K562 (cell line): ENCODE results near the gene ITGB2. TPM values are rescaled to one million over a fixed set of nuclear protein-coding genes. Genes with fewer than 3 reads are reported as not detected.

Experiments used
- DEAF1 ChIP-seq: fragments of 450-650 bp; formaldehyde crosslinking; IDR thresholded peaks from 2 replicates; pipeline ENCODE4 v1.4.0; 2020; ENCODE audit warnings: mild to moderate bottlenecking, moderate library complexity
- ELF2 ChIP-seq: fragments of 250-450 bp; sonication (Bioruptor Pico); IDR thresholded peaks from 2 replicates; pipeline ENCODE4 v1.5.0; 2021; ENCODE audit warnings: mild to moderate bottlenecking
- ESRRA ChIP-seq: fragments of 450-650 bp; IDR thresholded peaks from 2 replicates; pipeline ENCODE4 v1.6.1; 2014; ENCODE audit warnings: low read depth, mild to moderate bottlenecking, moderate library complexity, borderline replicate concordance
- FOXK2 ChIP-seq, 2 experiments: fragments of 450-650 bp; IDR thresholded peaks in 1 of 2; conservative IDR thresholded peaks in 1 of 2; 2 replicates each; pipeline ENCODE4 v1.6.1; 2016; ENCODE audit warnings: low read depth in 2 of 2, mild to moderate bottlenecking in 1 of 2
- MAFG ChIP-seq: fragments of 450-650 bp; conservative IDR thresholded peaks from 2 replicates; pipeline ENCODE4 v1.6.1; 2016; ENCODE audit warnings: missing genetic modification characterization, missing compliant biosample characterization
- POLR2AphosphoS5 ChIP-seq: IDR thresholded peaks from 2 replicates; pipeline ENCODE4 v1.6.1; 2011; ENCODE audit warnings: mild to moderate bottlenecking, low read depth, low read length, moderate library complexity; ENCODE audit not compliant: control insufficient read depth, insufficient read depth
- SIN3A ChIP-seq, 2 experiments: fragments of 150-350 bp in 1 of 2; IDR thresholded peaks; 2 replicates each; pipeline ENCODE4 v1.6.1; 2011 to 2016; ENCODE audit warnings: borderline replicate concordance in 2 of 2, low read depth in 2 of 2, low read length in 2 of 2, mild to moderate bottlenecking in 2 of 2, moderate library complexity in 2 of 2; ENCODE audit not compliant: control insufficient read depth in 1 of 2
- ZNF12 ChIP-seq: sonication (generic); formaldehyde crosslinking; IDR thresholded peaks from 2 replicates; pipeline ENCODE4 v1.4.0; 2020; ENCODE audit warnings: mild to moderate bottlenecking, missing genetic modification reagents
- ZNF175 ChIP-seq: fragments of 200-800 bp; sonication (Bioruptor generic); IDR thresholded peaks from 2 replicates; pipeline ENCODE4 v1.6.1; 2016; ENCODE audit warnings: low read depth, mild to moderate bottlenecking, missing genetic modification characterization, missing compliant biosample characterization
- ZNF24 ChIP-seq: fragments of 450-650 bp; IDR thresholded peaks from 2 replicates; pipeline ENCODE4 v1.6.1; 2016
- polyA plus RNA-seq, 8 experiments: library from polyadenylated mRNA; depleted of rRNA in 4 of 8; stranded (reverse) in 5 of 8; unstranded in 3 of 8; fragments of >200 nt; fragmentation: Nextera tagmentation in 2 of 8; fragmentation: Illumina TruSeq in 1 of 8; extraction: Ambion mirVana in 2 of 8; extraction: Trizol in 1 of 8; gene quantifications; 2 replicates each; pipeline versions ENCODE4 v1.2.1 to v1.2.3, GENCODE V29; 2011 to 2014; ENCODE audit warnings: inconsistent platforms in 1 of 8, missing spikeins in 1 of 8
- total RNA-seq, 7 experiments: library from RNA; depleted of rRNA in 6 of 7; stranded (reverse); fragments of >200 nt in 6 of 7; fragmentation: Illumina TruSeq in 2 of 7; extraction: Trizol in 2 of 7; gene quantifications; 2 replicates each; pipeline versions ENCODE4 v1.2.1 to v1.2.3, GENCODE V29; 2011 to 2021; ENCODE audit warnings: low replicate concordance in 1 of 7
- TF ChIP-seq, protein P1 (sequence below): fragments of 450-650 bp; formaldehyde crosslinking; conservative IDR thresholded peaks from 2 replicates; pipeline ENCODE4 v1.4.0; 2022; ENCODE audit warnings: mild to moderate bottlenecking, missing genetic modification characterization
- TF ChIP-seq, protein P2 (sequence below): IDR thresholded peaks from 2 replicates; pipeline ENCODE4 v1.6.1; 2011; ENCODE audit warnings: borderline replicate concordance, low read depth, mild to moderate bottlenecking, moderate library complexity, low read length; ENCODE audit not compliant: insufficient read depth, poor library complexity, severe bottlenecking
- TF ChIP-seq, protein P3 (sequence below): fragments of 250-450 bp; sonication (Bioruptor Pico); IDR thresholded peaks from 2 replicates; pipeline ENCODE4 v1.9.0; 2021; ENCODE audit warnings: mild to moderate bottlenecking
- TF ChIP-seq, protein P4 (sequence below): fragments of 450-650 bp; IDR thresholded peaks from 2 replicates; pipeline ENCODE4 v1.6.1; 2018; ENCODE audit warnings: mild to moderate bottlenecking, low read depth; ENCODE audit not compliant: partially characterized antibody
- TF ChIP-seq, protein P5 (sequence below): fragments of 450-650 bp; IDR thresholded peaks from 2 replicates; pipeline ENCODE4 v1.6.1; 2016; ENCODE audit warnings: low read depth, mild to moderate bottlenecking, moderate library complexity
- TF ChIP-seq, protein P6 (sequence below): fragments of 250-450 bp; sonication (Bioruptor Pico); IDR thresholded peaks from 2 replicates; pipeline ENCODE4 v1.5.0; 2021; ENCODE audit warnings: mild to moderate bottlenecking, moderate library complexity

The ITGB2 gene
- total and polyA plus RNA-seq, 9 of the 15 experiments (the other 6 are each of a cell fraction or from before 2014, with no cell fraction given) = 0.07 to 1.3 (median 0.51) TPM; not detected in 2

DNA sequence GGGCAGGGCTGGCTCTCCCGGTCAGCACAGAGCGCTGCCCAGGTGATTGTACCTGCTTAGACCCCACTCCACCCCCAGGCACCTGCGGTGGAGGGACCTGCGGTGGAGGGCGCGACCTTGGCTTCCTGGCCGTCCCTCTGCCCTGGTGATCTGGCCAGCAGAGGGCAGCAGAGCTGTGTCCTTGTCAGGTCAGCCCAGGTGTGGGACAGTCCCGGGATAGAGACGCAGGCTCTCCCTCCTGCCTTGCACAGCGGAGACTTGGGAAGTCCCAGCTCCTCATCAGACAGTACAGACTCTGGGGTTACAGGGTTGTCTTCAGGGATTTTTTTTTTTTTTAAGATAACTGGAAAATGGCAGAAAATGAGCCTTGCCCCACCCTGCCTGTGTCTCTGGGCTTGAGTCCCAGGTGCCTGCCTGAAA, 29.1 kb upstream of the ITGB2 start (continued):
- TF ChIP-seq, protein P1, sequence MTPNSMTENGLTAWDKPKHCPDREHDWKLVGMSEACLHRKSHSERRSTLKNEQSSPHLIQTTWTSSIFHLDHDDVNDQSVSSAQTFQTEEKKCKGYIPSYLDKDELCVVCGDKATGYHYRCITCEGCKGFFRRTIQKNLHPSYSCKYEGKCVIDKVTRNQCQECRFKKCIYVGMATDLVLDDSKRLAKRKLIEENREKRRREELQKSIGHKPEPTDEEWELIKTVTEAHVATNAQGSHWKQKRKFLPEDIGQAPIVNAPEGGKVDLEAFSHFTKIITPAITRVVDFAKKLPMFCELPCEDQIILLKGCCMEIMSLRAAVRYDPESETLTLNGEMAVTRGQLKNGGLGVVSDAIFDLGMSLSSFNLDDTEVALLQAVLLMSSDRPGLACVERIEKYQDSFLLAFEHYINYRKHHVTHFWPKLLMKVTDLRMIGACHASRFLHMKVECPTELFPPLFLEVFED (CRISPR knock-in tag) = no peak
- no peak for TF ChIP-seq ZNF24
- TF ChIP-seq, protein P2, sequence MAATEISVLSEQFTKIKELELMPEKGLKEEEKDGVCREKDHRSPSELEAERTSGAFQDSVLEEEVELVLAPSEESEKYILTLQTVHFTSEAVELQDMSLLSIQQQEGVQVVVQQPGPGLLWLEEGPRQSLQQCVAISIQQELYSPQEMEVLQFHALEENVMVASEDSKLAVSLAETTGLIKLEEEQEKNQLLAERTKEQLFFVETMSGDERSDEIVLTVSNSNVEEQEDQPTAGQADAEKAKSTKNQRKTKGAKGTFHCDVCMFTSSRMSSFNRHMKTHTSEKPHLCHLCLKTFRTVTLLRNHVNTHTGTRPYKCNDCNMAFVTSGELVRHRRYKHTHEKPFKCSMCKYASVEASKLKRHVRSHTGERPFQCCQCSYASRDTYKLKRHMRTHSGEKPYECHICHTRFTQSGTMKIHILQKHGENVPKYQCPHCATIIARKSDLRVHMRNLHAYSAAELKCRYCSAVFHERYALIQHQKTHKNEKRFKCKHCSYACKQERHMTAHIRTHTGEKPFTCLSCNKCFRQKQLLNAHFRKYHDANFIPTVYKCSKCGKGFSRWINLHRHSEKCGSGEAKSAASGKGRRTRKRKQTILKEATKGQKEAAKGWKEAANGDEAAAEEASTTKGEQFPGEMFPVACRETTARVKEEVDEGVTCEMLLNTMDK = peak; percentile 44
- TF ChIP-seq, protein P3, sequence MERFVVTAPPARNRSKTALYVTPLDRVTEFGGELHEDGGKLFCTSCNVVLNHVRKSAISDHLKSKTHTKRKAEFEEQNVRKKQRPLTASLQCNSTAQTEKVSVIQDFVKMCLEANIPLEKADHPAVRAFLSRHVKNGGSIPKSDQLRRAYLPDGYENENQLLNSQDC (CRISPR knock-in tag) = no peak
- TF ChIP-seq ELF2 = no peak
- TF ChIP-seq POLR2AphosphoS5 = no peak
- no peak for TF ChIP-seq MAFG (tag)
- TF ChIP-seq, protein P4, sequence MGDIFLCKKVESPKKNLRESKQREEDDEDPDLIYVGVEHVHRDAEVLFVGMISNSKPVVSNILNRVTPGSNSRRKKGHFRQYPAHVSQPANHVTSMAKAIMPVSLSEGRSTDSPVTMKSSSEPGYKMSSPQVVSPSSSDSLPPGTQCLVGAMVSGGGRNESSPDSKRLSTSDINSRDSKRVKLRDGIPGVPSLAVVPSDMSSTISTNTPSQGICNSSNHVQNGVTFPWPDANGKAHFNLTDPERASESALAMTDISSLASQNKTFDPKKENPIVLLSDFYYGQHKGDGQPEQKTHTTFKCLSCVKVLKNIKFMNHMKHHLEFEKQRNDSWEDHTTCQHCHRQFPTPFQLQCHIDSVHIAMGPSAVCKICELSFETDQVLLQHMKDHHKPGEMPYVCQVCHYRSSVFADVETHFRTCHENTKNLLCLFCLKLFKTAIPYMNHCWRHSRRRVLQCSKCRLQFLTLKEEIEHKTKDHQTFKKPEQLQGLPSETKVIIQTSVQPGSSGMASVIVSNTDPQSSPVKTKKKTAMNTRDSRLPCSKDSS = no peak
- TF ChIP-seq ZNF12 (CRISPR knock-in tag) = no peak
- no peak for TF ChIP-seq FOXK2 (conservative IDR thresholded peaks at IDR 0.05 in 1 of 2, IDR thresholded peaks at IDR 0.05 in 1 of 2; ENCODE audit: low read depth in 2 of 2)
- no peak for TF ChIP-seq SIN3A (IDR thresholded peaks at IDR 0.05; ENCODE audit: borderline replicate concordance in 2 of 2, control insufficient read depth in 1 of 2, low read depth in 2 of 2, low read length in 2 of 2)
- peak; percentile 82 for TF ChIP-seq DEAF1 (CRISPR knock-in tag)
- TF ChIP-seq, protein P5, sequence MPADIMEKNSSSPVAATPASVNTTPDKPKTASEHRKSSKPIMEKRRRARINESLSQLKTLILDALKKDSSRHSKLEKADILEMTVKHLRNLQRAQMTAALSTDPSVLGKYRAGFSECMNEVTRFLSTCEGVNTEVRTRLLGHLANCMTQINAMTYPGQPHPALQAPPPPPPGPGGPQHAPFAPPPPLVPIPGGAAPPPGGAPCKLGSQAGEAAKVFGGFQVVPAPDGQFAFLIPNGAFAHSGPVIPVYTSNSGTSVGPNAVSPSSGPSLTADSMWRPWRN = no peak
- TF ChIP-seq, protein P6, sequence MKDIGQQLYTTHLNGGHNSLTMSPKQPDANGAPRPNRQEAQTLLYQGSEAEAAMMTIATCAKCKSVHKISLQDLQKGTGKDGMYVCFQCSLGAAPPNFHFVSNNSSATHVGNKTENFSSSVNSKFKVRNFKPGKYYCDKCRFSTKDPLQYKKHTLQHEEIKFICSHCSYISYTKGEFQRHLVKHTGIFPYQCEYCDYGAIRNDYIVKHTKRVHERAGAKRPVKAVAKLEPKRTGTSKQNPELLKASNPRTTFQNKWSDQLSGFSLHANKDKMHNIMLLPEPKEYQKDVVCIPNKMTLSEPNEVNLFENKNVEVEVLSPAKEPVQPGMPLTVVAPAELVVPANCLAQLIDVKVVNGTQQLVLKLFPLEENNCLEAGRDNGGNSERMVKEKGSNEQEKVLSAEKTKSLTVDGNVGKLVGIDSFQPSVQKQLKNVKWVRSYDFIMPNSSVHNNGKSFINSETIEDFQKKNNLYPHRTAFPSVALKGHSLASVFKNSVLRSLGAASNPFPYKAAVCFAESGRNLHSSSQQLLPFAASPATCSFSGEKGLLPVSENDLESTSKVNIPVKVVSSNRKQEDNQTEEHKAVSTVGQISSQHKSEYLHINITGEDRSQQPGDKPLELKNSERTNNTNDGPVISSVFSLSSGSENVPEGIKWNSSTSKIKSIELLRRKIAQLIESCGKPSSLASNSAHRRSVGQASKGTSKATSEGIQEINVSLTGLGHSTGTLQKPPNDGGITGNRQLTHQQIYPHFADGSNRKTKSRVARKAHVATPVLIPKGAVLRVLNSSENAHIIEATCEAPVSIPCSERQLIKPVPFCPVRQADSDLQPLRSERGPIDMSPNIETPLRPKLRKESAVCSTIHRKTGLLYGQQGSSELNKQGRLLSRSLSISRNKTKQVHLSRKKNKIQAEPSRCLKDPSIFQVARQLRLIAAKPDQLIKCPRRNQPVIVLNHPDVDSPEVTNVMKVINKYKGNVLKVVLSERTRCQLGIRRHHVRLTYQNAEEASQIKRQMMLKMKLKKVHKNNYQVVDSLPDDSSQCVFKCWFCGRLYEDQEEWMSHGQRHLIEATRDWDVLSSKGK (CRISPR knock-in tag) = no peak
- no peak for TF ChIP-seq ZNF175 (CRISPR knock-in tag)
- TF ChIP-seq ESRRA = peak; percentile 98
